ENCODE results near the gene AEBP2.

The AEBP2 gene

GRCh38 chr12:19482551-19483109, 43.3 kb downstream of the AEBP2 start:
- no peak overlapping the region for H3K4me2 ChIP-seq (ENCODE audit: low read length)
- H3K27ac ChIP-seq (ENCODE audit: low read depth, low read length, poor library complexity, severe bottlenecking) = no peak overlapping the region
- peaks cover 9% of the 10 kb centered on the region for H3K4me1 ChIP-seq (ENCODE audit: insufficient read depth, low read length, severe bottlenecking)
- no peaks in the 10 kb centered on the region for H3K9me3 ChIP-seq (ENCODE audit: low read length)
- no peak for TF ChIP-seq EZH2 (IDR thresholded peaks at IDR 0.05; ENCODE audit: borderline replicate concordance, low read length)
- no peak for TF ChIP-seq CTCF (IDR thresholded peaks at IDR 0.05; ENCODE audit: low read length)
- no peak overlapping the region for H2AFZ ChIP-seq (ENCODE audit: low read length)
- H3K4me3 ChIP-seq (ENCODE audit: low read depth, low read length, poor library complexity, severe bottlenecking) = no peak overlapping the region
- H3K79me2 ChIP-seq (ENCODE audit: insufficient read depth, low read length) = peaks cover 60% of the 10 kb centered on the region
- H3K27me3 ChIP-seq (ENCODE audit: insufficient read depth, low read length) = no peaks in the 10 kb centered on the region
- H3K36me3 ChIP-seq (ENCODE audit: insufficient read depth, low read length) = peaks cover 83% of the 10 kb centered on the region
- no peaks in the 10 kb centered on the region for H4K20me1 ChIP-seq (ENCODE audit: insufficient read depth, low read length)
- no peaks in the 10 kb centered on the region; the same call in 1 of the 2 replicates for H3F3A ChIP-seq (ENCODE audit: insufficient read depth, low read length)
- no peaks in the 10 kb centered on the region for H3K9me2 ChIP-seq (ENCODE audit: low read depth, low read length)
- H3K9ac ChIP-seq (ENCODE audit: low read length) = no peak overlapping the region

DNA sequence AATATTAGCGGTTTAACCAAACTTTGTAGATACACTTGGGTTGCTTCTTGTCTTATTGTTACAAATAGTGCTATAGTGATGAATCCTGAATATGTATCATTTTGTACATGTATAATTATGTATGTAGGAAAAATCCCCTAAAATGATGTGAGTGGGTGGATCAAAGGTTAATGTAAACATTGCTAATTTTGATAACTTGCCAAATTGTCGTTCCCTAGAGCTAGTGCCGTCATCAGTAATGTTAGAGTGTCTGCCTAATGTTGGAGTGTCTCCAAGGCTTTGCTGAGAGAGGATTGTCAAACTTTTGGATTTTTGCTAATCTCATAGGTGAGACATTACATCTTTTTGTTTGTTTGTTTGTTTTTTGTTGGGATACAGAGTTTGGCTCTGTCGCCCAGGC, 44.4 kb downstream of the AEBP2 start:
- H3K4me1 ChIP-seq (ENCODE audit: insufficient read depth, low read length, severe bottlenecking) = peaks cover 9% of the 10 kb centered on the region
- no peaks in the 10 kb centered on the region for H3K9me3 ChIP-seq (ENCODE audit: low read length)
- H3K36me3 ChIP-seq (ENCODE audit: insufficient read depth, low read length) = peaks cover 78% of the 10 kb centered on the region
- H3F3A ChIP-seq (ENCODE audit: insufficient read depth, low read length) = no peaks in the 10 kb centered on the region; the same call in 1 of the 2 replicates
- H4K20me1 ChIP-seq (ENCODE audit: insufficient read depth, low read length) = no peaks in the 10 kb centered on the region
- H3K9ac ChIP-seq (ENCODE audit: low read length) = no peak overlapping the region
- H3K4me3 ChIP-seq (ENCODE audit: low read depth, low read length, poor library complexity, severe bottlenecking) = no peak overlapping the region
- no peak overlapping the region for H3K27ac ChIP-seq (ENCODE audit: low read depth, low read length, poor library complexity, severe bottlenecking)
- TF ChIP-seq CTCF (IDR thresholded peaks at IDR 0.05; ENCODE audit: low read length) (no peak), EZH2 (IDR thresholded peaks at IDR 0.05; ENCODE audit: borderline replicate concordance, low read length) (no peak)
- H3K79me2 ChIP-seq (ENCODE audit: insufficient read depth, low read length) = peaks cover 61% of the 10 kb centered on the region
- H3K9me2 ChIP-seq (ENCODE audit: low read depth, low read length) = no peaks in the 10 kb centered on the region
- no peak overlapping the region for H2AFZ ChIP-seq (ENCODE audit: low read length)
- H3K27me3 ChIP-seq (ENCODE audit: insufficient read depth, low read length) = no peaks in the 10 kb centered on the region
- H3K4me2 ChIP-seq (ENCODE audit: low read length) = no peak overlapping the region

- H3K4me1 ChIP-seq (ENCODE audit: insufficient read depth, low read length, severe bottlenecking) = peaks cover 9% of the 10 kb centered on the region
- H3K9ac ChIP-seq (ENCODE audit: low read length) = no peak overlapping the region
- H3K4me3 ChIP-seq (ENCODE audit: low read depth, low read length, poor library complexity, severe bottlenecking) = no peak overlapping the region
- no peak overlapping the region for H3K4me2 ChIP-seq (ENCODE audit: low read length)
- no peaks in the 10 kb centered on the region for H4K20me1 ChIP-seq (ENCODE audit: insufficient read depth, low read length)
- TF ChIP-seq CTCF (IDR thresholded peaks at IDR 0.05; ENCODE audit: low read length) = no peak
- H2AFZ ChIP-seq (ENCODE audit: low read length) = no peak overlapping the region
- H3K36me3 ChIP-seq (ENCODE audit: insufficient read depth, low read length) = peaks cover 77% of the 10 kb centered on the region
- peaks cover 59% of the 10 kb centered on the region for H3K79me2 ChIP-seq (ENCODE audit: insufficient read depth, low read length)
- H3K9me2 ChIP-seq (ENCODE audit: low read depth, low read length) = no peaks in the 10 kb centered on the region
- H3F3A ChIP-seq (ENCODE audit: insufficient read depth, low read length) = no peaks in the 10 kb centered on the region; the same call in 1 of the 2 replicates
- no peaks in the 10 kb centered on the region for H3K9me3 ChIP-seq (ENCODE audit: low read length)
- H3K27me3 ChIP-seq (ENCODE audit: insufficient read depth, low read length) = no peaks in the 10 kb centered on the region
- no peak overlapping the region for H3K27ac ChIP-seq (ENCODE audit: low read depth, low read length, poor library complexity, severe bottlenecking)
Measured at GRCh38 chr12:19484738-19485137, 45.4 kb downstream of the AEBP2 start.
